ENCODE measurements around the gene GLIS1.
"Not testable (repeated sequence)": the region's sequence is repeated elsewhere in the genome, so short reads cannot be mapped to it uniquely, and the experiment has no call there.

The GLIS1 gene

GRCh38 chr1:53651356-53651755 lies 87.6 kb downstream of the GLIS1 start:
- DNase-seq (ENCODE audit: extremely low read depth, low read depth): no peak
- no peak overlapping the region for H3K4me3 ChIP-seq (replicated peaks; ENCODE audit: low read depth, low read length)
- TF ChIP-seq, protein P1, sequence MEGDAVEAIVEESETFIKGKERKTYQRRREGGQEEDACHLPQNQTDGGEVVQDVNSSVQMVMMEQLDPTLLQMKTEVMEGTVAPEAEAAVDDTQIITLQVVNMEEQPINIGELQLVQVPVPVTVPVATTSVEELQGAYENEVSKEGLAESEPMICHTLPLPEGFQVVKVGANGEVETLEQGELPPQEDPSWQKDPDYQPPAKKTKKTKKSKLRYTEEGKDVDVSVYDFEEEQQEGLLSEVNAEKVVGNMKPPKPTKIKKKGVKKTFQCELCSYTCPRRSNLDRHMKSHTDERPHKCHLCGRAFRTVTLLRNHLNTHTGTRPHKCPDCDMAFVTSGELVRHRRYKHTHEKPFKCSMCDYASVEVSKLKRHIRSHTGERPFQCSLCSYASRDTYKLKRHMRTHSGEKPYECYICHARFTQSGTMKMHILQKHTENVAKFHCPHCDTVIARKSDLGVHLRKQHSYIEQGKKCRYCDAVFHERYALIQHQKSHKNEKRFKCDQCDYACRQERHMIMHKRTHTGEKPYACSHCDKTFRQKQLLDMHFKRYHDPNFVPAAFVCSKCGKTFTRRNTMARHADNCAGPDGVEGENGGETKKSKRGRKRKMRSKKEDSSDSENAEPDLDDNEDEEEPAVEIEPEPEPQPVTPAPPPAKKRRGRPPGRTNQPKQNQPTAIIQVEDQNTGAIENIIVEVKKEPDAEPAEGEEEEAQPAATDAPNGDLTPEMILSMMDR (IDR thresholded peaks at IDR 0.05; ENCODE audit: low read depth, low read length, missing control alignments): no peak

GRCh38 chr1:53648516-53648915 lies 90.4 kb downstream of the GLIS1 start:
- no peak overlapping the region for H3K4me3 ChIP-seq (replicated peaks; ENCODE audit: low read depth, low read length)
- no peak for DNase-seq (ENCODE audit: extremely low read depth, low read depth)
- TF ChIP-seq, protein P1 (IDR thresholded peaks at IDR 0.05; ENCODE audit: low read depth, low read length, missing control alignments): no peak

DNA sequence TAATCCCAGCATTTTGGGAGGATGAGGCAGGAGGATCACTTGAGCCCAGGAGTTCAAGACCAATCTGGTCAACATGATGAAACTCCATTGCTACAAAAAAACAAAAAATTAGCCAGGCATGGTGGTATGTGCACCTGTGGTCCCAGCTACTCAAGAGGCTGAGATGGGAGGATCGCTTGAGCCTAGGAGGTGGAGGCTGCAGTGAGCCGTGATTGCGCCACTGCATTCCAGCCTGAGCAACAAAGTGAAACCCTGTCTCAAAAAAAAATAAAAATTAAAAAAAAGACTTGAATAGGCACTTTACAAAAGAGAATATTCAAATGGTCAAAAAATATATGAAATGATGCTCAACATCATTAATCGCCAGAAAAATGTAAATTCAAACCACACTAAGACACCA lies 91.0 kb downstream of the GLIS1 start:
- not testable (repeated sequence) for DNase-seq (ENCODE audit: extremely low read depth, low read depth); H3K4me3 ChIP-seq (replicated peaks; ENCODE audit: low read depth, low read length)

DNA sequence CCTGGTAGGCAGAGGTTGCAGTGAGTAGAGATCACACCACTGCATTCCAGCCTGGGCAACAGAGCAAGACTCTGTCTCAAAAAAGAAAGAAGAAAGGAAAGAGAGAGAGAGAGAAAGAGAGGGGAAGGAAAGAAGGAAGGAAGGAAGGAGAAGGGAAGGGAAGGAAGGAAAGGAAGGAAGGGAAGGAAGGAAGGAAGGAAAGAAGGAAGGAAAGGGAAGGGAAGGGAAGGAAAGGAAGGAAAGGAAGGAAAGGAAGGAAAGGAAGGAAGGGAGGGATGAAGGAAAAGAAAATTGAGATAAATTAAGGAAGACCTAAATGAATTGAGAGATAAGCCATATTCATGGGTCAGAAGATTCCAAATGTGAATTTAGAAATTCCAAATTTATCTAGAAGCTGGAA lies 92.2 kb downstream of the GLIS1 start:
- H3K4me3 ChIP-seq (replicated peaks; ENCODE audit: low read depth, low read length): no peak overlapping the region
- TF ChIP-seq, protein P1 (IDR thresholded peaks at IDR 0.05; ENCODE audit: low read depth, low read length, missing control alignments): no peak
- DNase-seq (ENCODE audit: extremely low read depth, low read depth): no peak

DNA sequence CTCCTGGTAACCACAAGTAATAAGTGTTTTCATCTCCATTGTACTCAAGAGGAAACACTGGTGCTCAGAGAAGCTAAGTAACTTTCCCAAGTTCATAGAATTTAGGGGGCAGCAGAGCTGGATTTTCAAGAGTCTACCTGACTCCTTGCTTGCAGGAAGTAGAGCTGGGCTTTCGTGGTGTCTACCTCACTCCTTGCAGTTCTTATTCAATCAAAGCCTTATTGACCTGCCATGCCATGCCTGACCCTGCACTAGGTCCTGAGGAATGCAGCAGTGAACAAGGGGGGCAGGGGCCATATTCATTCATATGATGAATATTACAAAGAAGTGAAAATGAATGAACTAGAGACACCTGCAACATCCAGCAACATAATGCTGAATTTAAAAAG lies 93.3 kb downstream of the GLIS1 start:
- no peak overlapping the region for H3K4me3 ChIP-seq (replicated peaks; ENCODE audit: low read depth, low read length)
- TF ChIP-seq, protein P1 (IDR thresholded peaks at IDR 0.05; ENCODE audit: low read depth, low read length, missing control alignments): no peak
- no peak for DNase-seq (ENCODE audit: extremely low read depth, low read depth)

- DNase-seq (ENCODE audit: extremely low read depth, low read depth): no peak
- TF ChIP-seq, protein P1 (IDR thresholded peaks at IDR 0.05; ENCODE audit: low read depth, low read length, missing control alignments): no peak
- no peak overlapping the region for H3K4me3 ChIP-seq (replicated peaks; ENCODE audit: low read depth, low read length)
These were observed 93.9 kb downstream of the GLIS1 start for GRCh38 chr1:53644909-53645689.

- no peak overlapping the region for H3K4me3 ChIP-seq (replicated peaks; ENCODE audit: low read depth, low read length)
- no peak for DNase-seq (ENCODE audit: extremely low read depth, low read depth)
- TF ChIP-seq, protein P1 (IDR thresholded peaks at IDR 0.05; ENCODE audit: low read depth, low read length, missing control alignments): no peak
These were observed 94.5 kb downstream of the GLIS1 start for GRCh38 chr1:53644496-53644895.

Data from HFF-Myc (cell line).